ENCODE measurements around the gene VPS13A. TPM values are rescaled to one million over a fixed set of nuclear protein-coding genes. Genes with fewer than 3 reads are reported as not detected.

VPS13A gene
- total and polyA plus RNA-seq, 4 donors, result 3.7 to 58.3 (median 19.7) TPM

GRCh38 chr9:77460938-77461337, 283.6 kb downstream of the VPS13A start:
- 84 to 85% methylated on average over 8 of the region's 8 CpGs for WGBS, 2 donors
- no peak overlapping the region for H3K4me3 ChIP-seq

GRCh38 chr9:77462066-77462465, 284.7 kb downstream of the VPS13A start:
- DNase-seq, result no peak
- H3K9ac ChIP-seq (ENCODE audit: insufficient read depth in 1 of 2, low read length in 2 of 2), result no peak overlapping the region

More at GRCh38 chr9:77460938-77461337, 283.6 kb downstream of the VPS13A start:
- DNase-seq, result no peak
- Histone ChIP-seq H3K27ac (ENCODE audit: low read depth in 1 of 2, low read length in 1 of 2) (no peak overlapping the region), H3K4me1 (ENCODE audit: control insufficient read depth in 5 of 5, insufficient read depth in 5 of 5, low read length in 5 of 5) (peaks cover 0 to 50% (median 13%) of the 10 kb centered on the region in 5 donors), H3K9me3 (ENCODE audit: control insufficient read depth in 4 of 4, insufficient read depth in 3 of 4, low read length in 3 of 4) (no peaks in the 10 kb centered on the region), H3K27me3 (ENCODE audit: control insufficient read depth in 3 of 3, insufficient read depth in 3 of 3, low read length in 2 of 3) (no peaks in the 10 kb centered on the region), H3K36me3 (ENCODE audit: control insufficient read depth in 4 of 4, insufficient read depth in 4 of 4, low read length in 4 of 4) (no peaks in the 10 kb centered on the region), H3K9ac (ENCODE audit: insufficient read depth in 1 of 2, low read length in 2 of 2) (no peak overlapping the region)
- ATAC-seq (ENCODE audit: insufficient read depth, low FRiP score), result no peak
- no peak for TF ChIP-seq CTCF (IDR thresholded peaks at IDR 0.05; ENCODE audit: control extremely low read depth, extremely low read depth)

GRCh38 chr9:77463151-77463550, 285.8 kb downstream of the VPS13A start:
- no peak overlapping the region for H3K27ac ChIP-seq (ENCODE audit: low read depth in 1 of 2, low read length in 1 of 2)
- H3K36me3 ChIP-seq (ENCODE audit: control insufficient read depth in 4 of 4, insufficient read depth in 4 of 4, low read length in 4 of 4), result no peaks in the 10 kb centered on the region
- no peak for ATAC-seq (ENCODE audit: insufficient read depth, low FRiP score)
- peak; percentile 47 to 82 (median 82) for DNase-seq
- peaks cover 0 to 37% (median 12%) of the 10 kb centered on the region in 5 donors for H3K4me1 ChIP-seq (ENCODE audit: control insufficient read depth in 5 of 5, insufficient read depth in 5 of 5, low read length in 5 of 5)
- no peaks in the 10 kb centered on the region for H3K27me3 ChIP-seq (ENCODE audit: control insufficient read depth in 3 of 3, insufficient read depth in 3 of 3, low read length in 2 of 3)
- no peak overlapping the region for H3K4me3 ChIP-seq
- 86 to 93% methylated on average over 3 of the region's 3 CpGs for WGBS, 2 donors
- TF ChIP-seq CTCF (IDR thresholded peaks at IDR 0.05; ENCODE audit: control extremely low read depth, extremely low read depth), result no peak
- no peaks in the 10 kb centered on the region for H3K9me3 ChIP-seq (ENCODE audit: control insufficient read depth in 4 of 4, insufficient read depth in 3 of 4, low read length in 3 of 4)
- H3K9ac ChIP-seq (ENCODE audit: insufficient read depth in 1 of 2, low read length in 2 of 2), result no peak overlapping the region

More at GRCh38 chr9:77462066-77462465, 284.7 kb downstream of the VPS13A start:
- no peak for TF ChIP-seq CTCF (IDR thresholded peaks at IDR 0.05; ENCODE audit: control extremely low read depth, extremely low read depth)
- H3K27me3 ChIP-seq (ENCODE audit: control insufficient read depth in 3 of 3, insufficient read depth in 3 of 3, low read length in 2 of 3), result no peaks in the 10 kb centered on the region
- no peak for ATAC-seq (ENCODE audit: insufficient read depth, low FRiP score)
- H3K4me1 ChIP-seq (ENCODE audit: control insufficient read depth in 5 of 5, insufficient read depth in 5 of 5, low read length in 5 of 5), result peaks cover 0 to 48% (median 13%) of the 10 kb centered on the region in 5 donors
- H3K27ac ChIP-seq (ENCODE audit: low read depth in 1 of 2, low read length in 1 of 2), result no peak overlapping the region
- H3K4me3 ChIP-seq, result no peak overlapping the region
- WGBS, 2 donors, result 87 to 94% methylated on average over 10 of the region's 10 CpGs
- H3K9me3 ChIP-seq (ENCODE audit: control insufficient read depth in 4 of 4, insufficient read depth in 3 of 4, low read length in 3 of 4), result no peaks in the 10 kb centered on the region
- no peaks in the 10 kb centered on the region for H3K36me3 ChIP-seq (ENCODE audit: control insufficient read depth in 4 of 4, insufficient read depth in 4 of 4, low read length in 4 of 4)

GRCh38 chr9:77464661-77465060, 287.3 kb downstream of the VPS13A start:
- WGBS, 2 donors, result 64 to 80% methylated on average over 3 of the region's 3 CpGs
- TF ChIP-seq CTCF (IDR thresholded peaks at IDR 0.05; ENCODE audit: control extremely low read depth, extremely low read depth), result no peak
- DNase-seq, result no peak
- no peak overlapping the region for H3K27ac ChIP-seq (ENCODE audit: low read depth in 1 of 2, low read length in 1 of 2)
- H3K4me3 ChIP-seq, result no peak overlapping the region
- H3K9ac ChIP-seq (ENCODE audit: insufficient read depth in 1 of 2, low read length in 2 of 2), result no peak overlapping the region
- peaks cover 0 to 28% (median 5%) of the 10 kb centered on the region in 5 donors for H3K4me1 ChIP-seq (ENCODE audit: control insufficient read depth in 5 of 5, insufficient read depth in 5 of 5, low read length in 5 of 5)
- no peaks in the 10 kb centered on the region for H3K9me3 ChIP-seq (ENCODE audit: control insufficient read depth in 4 of 4, insufficient read depth in 3 of 4, low read length in 3 of 4)
- no peak for ATAC-seq (ENCODE audit: insufficient read depth, low FRiP score)
- no peaks in the 10 kb centered on the region for H3K27me3 ChIP-seq (ENCODE audit: control insufficient read depth in 3 of 3, insufficient read depth in 3 of 3, low read length in 2 of 3)
- H3K36me3 ChIP-seq (ENCODE audit: control insufficient read depth in 4 of 4, insufficient read depth in 4 of 4, low read length in 4 of 4), result no peaks in the 10 kb centered on the region

All from lung (tissue), 12 donors.